MM.1S (cell line): Measurements from ENCODE around the gene LRCH1.

Experiments
- DNase-seq: peaks from one replicate; pipeline ENCODE4 v3.0.0-alpha.2; 2015
- H2AFZ ChIP-seq: fragments of 300-600 bp; sonication (generic); 2 replicates; pipeline ENCODE4 v1.6.0; 2016; ENCODE audit warnings: antibody characterized with exemption, low read length
- H3F3A ChIP-seq: fragments of 300-600 bp; sonication (generic); 2 replicates; pipeline ENCODE4 v1.6.1; 2016; ENCODE audit warnings: mild to moderate bottlenecking, antibody characterized with exemption, low read length, moderate library complexity, mixed read lengths; ENCODE audit not compliant: insufficient read depth
- H3K27ac ChIP-seq: fragments of 300-600 bp; sonication (generic); 2 replicates; pipeline ENCODE4 v1.5.1; 2016; ENCODE audit warnings: mild to moderate bottlenecking, low read length
- H3K27me3 ChIP-seq: fragments of 300-600 bp; sonication (generic); replicated peaks from 2 replicates; pipeline ENCODE4 v1.6.0; 2016; ENCODE audit warnings: low read length; ENCODE audit not compliant: insufficient read depth
- H3K36me3 ChIP-seq: fragments of 300-600 bp; sonication (generic); replicated peaks from 2 replicates; pipeline ENCODE4 v1.6.1; 2016; ENCODE audit warnings: mild to moderate bottlenecking, low read length, mixed read lengths; ENCODE audit not compliant: insufficient read depth
- H3K4me1 ChIP-seq: fragments of 300-600 bp; sonication (generic); 2 replicates; pipeline ENCODE4 v1.6.1; 2016; ENCODE audit warnings: low read length, mixed read lengths
- H3K4me2 ChIP-seq: fragments of 300-600 bp; sonication (generic); 2 replicates; pipeline ENCODE4 v1.6.0; 2016; ENCODE audit warnings: low read depth, low read length
- H3K4me3 ChIP-seq: fragments of 300-600 bp; sonication (generic); 2 replicates; pipeline ENCODE4 v1.5.1; 2016; ENCODE audit warnings: low read length, mixed read lengths
- H3K79me2 ChIP-seq: fragments of 300-600 bp; sonication (generic); 2 replicates; pipeline ENCODE4 v1.6.1; 2016; ENCODE audit warnings: mixed run types, low read length, mixed read lengths
- H3K9ac ChIP-seq: fragments of 300-600 bp; sonication (generic); 2 replicates; pipeline ENCODE4 v1.6.1; 2016; ENCODE audit warnings: low read length, mixed read lengths
- H3K9me2 ChIP-seq: fragments of 300-600 bp; sonication (generic); replicated peaks from 2 replicates; pipeline ENCODE4 v1.6.1; 2016; ENCODE audit warnings: mild to moderate bottlenecking, low read length, mixed read lengths; ENCODE audit not compliant: insufficient read depth
- H3K9me3 ChIP-seq: fragments of 300-600 bp; sonication (generic); replicated peaks from 2 replicates; pipeline ENCODE4 v1.6.1; 2016; ENCODE audit warnings: mild to moderate bottlenecking, low read length, mixed read lengths; ENCODE audit not compliant: insufficient read depth
- H4K20me1 ChIP-seq: fragments of 300-600 bp; sonication (generic); 2 replicates; pipeline ENCODE4 v1.6.1; 2016; ENCODE audit warnings: mild to moderate bottlenecking, low read length, moderate library complexity, mixed read lengths; ENCODE audit not compliant: insufficient read depth
- EZH2 ChIP-seq: fragments of 300-600 bp; sonication (generic); optimal IDR thresholded peaks from 2 replicates; pipeline ENCODE3; 2017; ENCODE audit warnings: low read depth, mild to moderate bottlenecking, antibody characterized with exemption, low read length, mixed read lengths
- EZH2phosphoT487 ChIP-seq: fragments of 300-600 bp; sonication (generic); IDR thresholded peaks from 2 replicates; pipeline ENCODE4 v1.6.1; 2018; ENCODE audit warnings: antibody characterized with exemption, low read length
- TF ChIP-seq, protein P1 (sequence below): fragments of 300-600 bp; sonication (generic); IDR thresholded peaks from 2 replicates; pipeline ENCODE4 v1.5.1; 2016; ENCODE audit warnings: antibody characterized with exemption, low read length, mixed read lengths

The LRCH1 gene

DNA sequence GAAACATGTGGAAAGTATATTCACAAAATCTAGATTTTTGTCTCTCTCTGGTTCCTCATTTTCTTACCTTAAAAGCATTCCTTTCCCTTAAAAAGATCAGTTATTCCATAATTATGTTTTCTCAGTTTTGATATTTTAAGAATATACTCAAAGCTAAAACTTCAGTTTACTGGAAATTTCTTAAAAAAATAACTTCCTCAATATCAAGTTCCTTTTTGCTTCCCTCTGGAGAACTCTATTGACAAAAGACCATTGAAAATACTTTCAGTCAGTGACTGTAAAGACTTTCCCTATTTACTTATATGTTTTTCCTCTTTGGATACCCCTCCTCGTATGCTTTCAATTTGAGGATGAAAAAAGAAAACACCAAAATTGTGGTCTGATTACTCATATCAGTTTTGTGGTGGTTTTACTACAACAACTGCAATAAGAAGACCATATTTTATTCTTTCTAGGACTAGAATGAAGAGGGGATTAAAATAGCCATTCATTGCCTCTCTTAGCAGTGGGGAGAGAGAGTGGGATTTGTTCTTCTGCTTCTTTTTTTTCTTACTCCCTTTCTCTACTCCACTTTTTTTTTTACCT, 130.8 kb downstream of the LRCH1 start:
- no peaks in the 10 kb centered on the region for H3K9me2 ChIP-seq
- H4K20me1 ChIP-seq: no peaks in the 10 kb centered on the region
- H3K4me2 ChIP-seq: no peak overlapping the region
- H3K36me3 ChIP-seq: no peaks in the 10 kb centered on the region
- no peaks in the 10 kb centered on the region for H3K9me3 ChIP-seq
- no peak overlapping the region for H2AFZ ChIP-seq
- peaks cover 10% of the 10 kb centered on the region for H3F3A ChIP-seq
- H3K27me3 ChIP-seq: no peaks in the 10 kb centered on the region
- H3K27ac ChIP-seq: no peak overlapping the region
- H3K79me2 ChIP-seq: peaks cover 10% of the 10 kb centered on the region
- H3K4me3 ChIP-seq: no peak overlapping the region
- no peak overlapping the region for H3K9ac ChIP-seq
- DNase-seq: no peak
- peaks cover 7% of the 10 kb centered on the region for H3K4me1 ChIP-seq
- TF ChIP-seq, protein P1, sequence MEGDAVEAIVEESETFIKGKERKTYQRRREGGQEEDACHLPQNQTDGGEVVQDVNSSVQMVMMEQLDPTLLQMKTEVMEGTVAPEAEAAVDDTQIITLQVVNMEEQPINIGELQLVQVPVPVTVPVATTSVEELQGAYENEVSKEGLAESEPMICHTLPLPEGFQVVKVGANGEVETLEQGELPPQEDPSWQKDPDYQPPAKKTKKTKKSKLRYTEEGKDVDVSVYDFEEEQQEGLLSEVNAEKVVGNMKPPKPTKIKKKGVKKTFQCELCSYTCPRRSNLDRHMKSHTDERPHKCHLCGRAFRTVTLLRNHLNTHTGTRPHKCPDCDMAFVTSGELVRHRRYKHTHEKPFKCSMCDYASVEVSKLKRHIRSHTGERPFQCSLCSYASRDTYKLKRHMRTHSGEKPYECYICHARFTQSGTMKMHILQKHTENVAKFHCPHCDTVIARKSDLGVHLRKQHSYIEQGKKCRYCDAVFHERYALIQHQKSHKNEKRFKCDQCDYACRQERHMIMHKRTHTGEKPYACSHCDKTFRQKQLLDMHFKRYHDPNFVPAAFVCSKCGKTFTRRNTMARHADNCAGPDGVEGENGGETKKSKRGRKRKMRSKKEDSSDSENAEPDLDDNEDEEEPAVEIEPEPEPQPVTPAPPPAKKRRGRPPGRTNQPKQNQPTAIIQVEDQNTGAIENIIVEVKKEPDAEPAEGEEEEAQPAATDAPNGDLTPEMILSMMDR: no peak
- no peak for TF ChIP-seq EZH2phosphoT487
- no peak for TF ChIP-seq EZH2

DNA sequence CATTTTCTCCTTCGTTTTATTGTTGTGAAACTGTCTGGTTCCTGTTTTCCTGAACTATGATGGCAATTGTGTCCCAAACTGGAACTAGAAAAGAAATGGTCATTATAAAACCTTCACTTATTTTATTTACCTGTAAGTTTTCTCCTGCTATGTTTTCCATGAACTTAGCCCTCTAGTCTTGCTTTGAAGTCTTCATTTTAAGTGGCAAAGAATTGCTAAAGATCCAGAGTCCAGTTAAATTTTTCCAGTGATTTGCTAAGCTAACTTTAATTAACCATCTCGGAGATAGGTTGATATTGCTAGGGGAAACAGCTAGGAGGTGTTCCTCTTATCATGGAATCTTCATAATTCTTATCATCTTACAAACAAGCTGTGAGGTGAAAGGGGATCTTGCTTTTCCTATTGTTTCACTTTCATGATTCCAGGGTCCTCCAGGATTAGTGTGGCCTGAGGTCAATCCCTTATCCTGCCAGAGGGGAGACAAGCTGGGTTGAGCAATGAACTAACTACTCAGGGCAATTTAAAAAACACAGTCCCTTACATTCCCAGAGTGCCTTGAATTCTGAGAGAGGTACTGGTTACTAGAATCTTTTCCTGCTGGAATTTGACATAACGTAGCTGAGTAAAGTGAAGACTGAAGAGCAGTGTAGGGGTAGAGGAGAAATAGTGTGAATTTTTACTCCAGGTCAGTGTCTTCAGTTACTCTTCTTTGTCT, 131.5 kb downstream of the LRCH1 start:
- H2AFZ ChIP-seq: no peak overlapping the region
- peaks cover 10% of the 10 kb centered on the region for H3K79me2 ChIP-seq
- no peak overlapping the region for H3K27ac ChIP-seq
- no peaks in the 10 kb centered on the region for H3K36me3 ChIP-seq
- peaks cover 4% of the 10 kb centered on the region; the same call in 1 of the 2 replicates for H3F3A ChIP-seq
- H3K9ac ChIP-seq: no peak overlapping the region
- no peak for DNase-seq
- H3K9me2 ChIP-seq: no peaks in the 10 kb centered on the region
- no peaks in the 10 kb centered on the region for H3K27me3 ChIP-seq
- H3K4me1 ChIP-seq: peaks cover 7% of the 10 kb centered on the region
- no peaks in the 10 kb centered on the region for H4K20me1 ChIP-seq
- no peaks in the 10 kb centered on the region for H3K9me3 ChIP-seq
- H3K4me3 ChIP-seq: no peak overlapping the region
- no peak overlapping the region for H3K4me2 ChIP-seq
- TF ChIP-seq EZH2phosphoT487 (no peak), EZH2 (no peak)
- TF ChIP-seq, protein P1: no peak

DNA sequence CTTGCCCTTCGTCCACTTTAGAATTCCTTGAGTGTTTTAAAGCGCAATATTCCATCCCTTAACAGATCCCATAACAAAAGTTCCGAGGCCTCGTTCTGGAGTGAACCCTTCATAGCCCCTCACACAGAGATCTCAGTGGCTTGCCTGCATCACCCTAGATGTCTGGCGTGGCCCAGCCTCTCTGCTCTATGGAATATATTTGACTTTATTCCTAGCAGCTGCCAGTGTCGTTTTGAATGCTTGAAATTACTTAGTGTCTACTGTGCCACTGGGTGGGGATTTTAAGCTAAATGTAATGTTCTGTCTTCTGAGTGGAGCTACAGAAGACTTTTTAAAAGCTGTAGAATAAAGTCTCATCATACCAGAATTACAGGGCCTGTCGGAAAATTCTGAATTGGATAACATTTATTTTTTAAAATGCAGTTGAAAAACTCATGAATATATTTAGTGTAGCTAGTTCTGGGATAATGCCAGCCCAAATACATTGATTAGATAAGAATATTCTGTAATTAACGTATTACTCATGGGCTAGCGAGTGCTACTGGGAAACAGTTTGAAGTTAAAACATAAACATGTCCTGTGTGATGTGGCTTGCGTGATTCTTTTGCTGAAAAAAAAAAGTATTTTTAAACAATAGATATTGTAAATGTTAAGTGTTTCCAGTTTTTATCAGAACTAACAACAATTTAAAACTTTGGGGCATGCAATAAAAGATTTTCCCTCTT, 132.2 kb downstream of the LRCH1 start:
- H3K4me2 ChIP-seq: no peak overlapping the region
- no peak for TF ChIP-seq EZH2
- TF ChIP-seq EZH2phosphoT487: no peak
- TF ChIP-seq, protein P1: no peak
- no peak for DNase-seq

More for the DNA sequence above, 132.2 kb downstream of the LRCH1 start:
- Histone ChIP-seq H3K9ac (no peak overlapping the region), H3F3A (no peaks in the 10 kb centered on the region), H4K20me1 (no peaks in the 10 kb centered on the region), H3K9me2 (no peaks in the 10 kb centered on the region), H3K9me3 (no peaks in the 10 kb centered on the region), H3K4me1 (peaks cover 5% of the 10 kb centered on the region), H3K27me3 (no peaks in the 10 kb centered on the region), H2AFZ (no peak overlapping the region), H3K4me3 (no peak overlapping the region), H3K36me3 (no peaks in the 10 kb centered on the region), H3K27ac (no peak overlapping the region), H3K79me2 (peaks cover 8% of the 10 kb centered on the region)
